RWPE2 (cell line): ENCODE measurements around the gene CDYL2.

Experiments
- ATAC-seq: fragments of 200-7000 bp; cut with Tn5 transposase; 3 replicates; pipeline ENCODE4 v1.9.1; 2021; ENCODE audit warnings: low read depth
- DNase-seq: peaks from one replicate; pipeline ENCODE4 v3.0.0-alpha.2; 2020; ENCODE audit warnings: low spot score
- H3K27ac ChIP-seq: fragments of 450-650 bp; 2 replicates; pipeline ENCODE4 v1.5.1; 2017; ENCODE audit warnings: mild to moderate bottlenecking; ENCODE audit not compliant: poor library complexity, severe bottlenecking
- H3K27me3 ChIP-seq: fragments of 250-450 bp; sonication (Bioruptor Pico); 2 replicates; pipeline ENCODE4 v1.5.1; 2021; ENCODE audit warnings: mild to moderate bottlenecking, moderate library complexity; ENCODE audit not compliant: insufficient read depth, poor library complexity, severe bottlenecking
- H3K36me3 ChIP-seq: fragments of 250-450 bp; sonication (Bioruptor Pico); 2 replicates; pipeline ENCODE4 v1.5.1; 2020; ENCODE audit warnings: low read depth, mild to moderate bottlenecking, moderate library complexity
- H3K4me1 ChIP-seq: fragments of 250-450 bp; sonication (Bioruptor Pico); 2 replicates; pipeline ENCODE4 v1.5.1; 2021; ENCODE audit warnings: mild to moderate bottlenecking, moderate library complexity; ENCODE audit not compliant: insufficient read depth, poor library complexity, severe bottlenecking
- H3K4me3 ChIP-seq: fragments of 250-450 bp; sonication (Bioruptor Pico); 2 replicates; pipeline ENCODE4 v1.5.1; 2021; ENCODE audit warnings: mild to moderate bottlenecking, moderate library complexity; ENCODE audit not compliant: severe bottlenecking
- H3K9me3 ChIP-seq: fragments of 250-450 bp; sonication (Bioruptor Pico); 2 replicates; pipeline ENCODE4 v1.5.1; 2021; ENCODE audit warnings: mild to moderate bottlenecking, moderate library complexity; ENCODE audit not compliant: severe bottlenecking
- TF ChIP-seq, protein P1 (sequence below): fragments of 450-650 bp; IDR thresholded peaks from one replicate; pipeline ENCODE4 v1.5.1; 2017; ENCODE audit warnings: mild to moderate bottlenecking, moderate library complexity; ENCODE audit not compliant: poor library complexity, severe bottlenecking

CDYL2 gene, protein sequence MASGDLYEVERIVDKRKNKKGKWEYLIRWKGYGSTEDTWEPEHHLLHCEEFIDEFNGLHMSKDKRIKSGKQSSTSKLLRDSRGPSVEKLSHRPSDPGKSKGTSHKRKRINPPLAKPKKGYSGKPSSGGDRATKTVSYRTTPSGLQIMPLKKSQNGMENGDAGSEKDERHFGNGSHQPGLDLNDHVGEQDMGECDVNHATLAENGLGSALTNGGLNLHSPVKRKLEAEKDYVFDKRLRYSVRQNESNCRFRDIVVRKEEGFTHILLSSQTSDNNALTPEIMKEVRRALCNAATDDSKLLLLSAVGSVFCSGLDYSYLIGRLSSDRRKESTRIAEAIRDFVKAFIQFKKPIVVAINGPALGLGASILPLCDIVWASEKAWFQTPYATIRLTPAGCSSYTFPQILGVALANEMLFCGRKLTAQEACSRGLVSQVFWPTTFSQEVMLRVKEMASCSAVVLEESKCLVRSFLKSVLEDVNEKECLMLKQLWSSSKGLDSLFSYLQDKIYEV

DNA sequence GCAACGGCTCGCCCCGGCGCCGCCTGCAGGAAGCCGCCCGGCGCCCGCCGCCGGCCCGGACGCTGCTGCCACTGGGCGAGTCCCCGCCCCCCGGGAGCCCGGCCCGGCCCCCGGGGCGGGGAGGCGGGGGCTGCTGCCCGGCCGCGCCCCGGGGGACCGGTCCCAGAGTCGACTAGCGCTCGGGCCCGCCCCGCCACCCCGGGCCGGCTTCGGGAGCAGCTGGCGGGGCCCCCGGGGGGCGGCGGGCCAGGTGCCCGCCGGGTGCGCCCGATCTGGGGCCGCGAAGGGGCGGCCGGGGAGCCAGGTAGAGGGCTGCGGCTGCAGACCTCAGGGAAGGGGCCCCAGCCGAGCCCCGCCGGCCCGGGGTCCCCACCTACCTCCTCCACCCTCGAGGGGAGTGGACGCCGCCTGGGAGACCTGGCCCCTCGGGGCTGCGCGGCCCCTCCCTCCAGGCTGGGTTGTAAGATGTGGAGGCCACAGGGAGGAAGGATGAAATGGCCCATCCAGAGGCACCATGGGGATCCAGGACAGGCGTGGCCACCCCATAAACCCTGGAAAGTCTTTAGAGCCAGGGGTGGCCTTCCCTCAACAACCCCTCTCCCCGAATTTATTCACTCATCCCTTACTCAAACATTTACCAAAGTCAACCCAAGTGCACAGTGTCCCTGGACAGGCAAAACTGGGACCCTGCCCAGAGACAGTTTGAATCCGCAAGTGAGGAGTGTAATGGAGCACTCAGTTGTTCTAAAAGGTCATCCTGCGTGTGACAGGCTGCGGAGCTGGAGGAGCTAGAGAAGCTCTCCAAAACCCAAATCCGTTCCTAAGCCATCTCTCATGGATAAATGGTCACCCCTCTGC is at the start of gene CDYL2:
Gene CDYL2, minus strand, starts transcription at position 73 of the 858 bp plus-strand sequence. CDS start 425 bp downstream, outside the sequence.
- Histone ChIP-seq H3K27me3 (peaks cover 3% of the 10 kb centered on the region), H3K4me1 (peaks cover 6% of the 10 kb centered on the region), H3K27ac (no peak within 1 kb of the TSS), H3K9me3 (no peaks in the 10 kb centered on the region), H3K36me3 (no peaks in the 10 kb centered on the region), H3K4me3 (peak within 1 kb of the TSS; percentile 73)
- DNase-seq = no peak
- peak; percentile 41; the same call in 2 of the 3 replicates for ATAC-seq
- TF ChIP-seq, protein P1, sequence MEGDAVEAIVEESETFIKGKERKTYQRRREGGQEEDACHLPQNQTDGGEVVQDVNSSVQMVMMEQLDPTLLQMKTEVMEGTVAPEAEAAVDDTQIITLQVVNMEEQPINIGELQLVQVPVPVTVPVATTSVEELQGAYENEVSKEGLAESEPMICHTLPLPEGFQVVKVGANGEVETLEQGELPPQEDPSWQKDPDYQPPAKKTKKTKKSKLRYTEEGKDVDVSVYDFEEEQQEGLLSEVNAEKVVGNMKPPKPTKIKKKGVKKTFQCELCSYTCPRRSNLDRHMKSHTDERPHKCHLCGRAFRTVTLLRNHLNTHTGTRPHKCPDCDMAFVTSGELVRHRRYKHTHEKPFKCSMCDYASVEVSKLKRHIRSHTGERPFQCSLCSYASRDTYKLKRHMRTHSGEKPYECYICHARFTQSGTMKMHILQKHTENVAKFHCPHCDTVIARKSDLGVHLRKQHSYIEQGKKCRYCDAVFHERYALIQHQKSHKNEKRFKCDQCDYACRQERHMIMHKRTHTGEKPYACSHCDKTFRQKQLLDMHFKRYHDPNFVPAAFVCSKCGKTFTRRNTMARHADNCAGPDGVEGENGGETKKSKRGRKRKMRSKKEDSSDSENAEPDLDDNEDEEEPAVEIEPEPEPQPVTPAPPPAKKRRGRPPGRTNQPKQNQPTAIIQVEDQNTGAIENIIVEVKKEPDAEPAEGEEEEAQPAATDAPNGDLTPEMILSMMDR = no peak

DNA sequence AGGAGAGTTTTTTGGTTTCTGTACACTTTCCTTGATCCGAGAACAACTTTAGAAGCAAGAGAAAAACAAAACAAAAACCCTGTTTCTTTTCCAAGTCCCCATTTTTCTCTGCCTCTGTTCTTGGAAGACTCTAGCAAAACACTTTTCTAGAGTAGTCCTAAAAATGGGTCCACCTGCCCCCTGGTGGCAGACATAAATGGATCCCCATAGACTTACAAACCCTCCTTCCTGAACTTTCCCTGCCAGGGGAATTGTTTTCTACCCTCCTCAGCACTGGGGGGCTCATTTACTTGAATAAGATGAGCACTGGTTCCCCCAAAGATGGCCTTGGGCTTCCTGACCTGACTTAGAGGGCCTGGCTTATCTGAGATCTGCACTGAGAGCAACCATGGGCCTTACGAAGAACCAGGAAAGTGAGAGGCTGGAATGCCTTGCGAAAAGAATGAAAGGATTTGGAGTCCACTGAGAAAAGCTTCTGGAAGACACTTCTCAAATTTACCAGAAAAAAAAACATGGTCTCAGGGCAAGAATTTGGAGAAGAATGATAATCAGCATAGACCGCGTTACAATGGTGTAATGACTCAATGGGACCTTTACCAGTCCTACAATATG is 48.0 kb upstream of the CDYL2 start:
- DNase-seq (no peak), ATAC-seq (no peak)
- H3K4me1 ChIP-seq = no peaks in the 10 kb centered on the region
- peaks cover 5% of the 10 kb centered on the region for H3K27me3 ChIP-seq
- no peak overlapping the region for H3K27ac ChIP-seq
- TF ChIP-seq, protein P1 = peak; percentile 47
- no peaks in the 10 kb centered on the region for H3K9me3 ChIP-seq
- H3K36me3 ChIP-seq = no peaks in the 10 kb centered on the region
- H3K4me3 ChIP-seq = no peak overlapping the region

DNA sequence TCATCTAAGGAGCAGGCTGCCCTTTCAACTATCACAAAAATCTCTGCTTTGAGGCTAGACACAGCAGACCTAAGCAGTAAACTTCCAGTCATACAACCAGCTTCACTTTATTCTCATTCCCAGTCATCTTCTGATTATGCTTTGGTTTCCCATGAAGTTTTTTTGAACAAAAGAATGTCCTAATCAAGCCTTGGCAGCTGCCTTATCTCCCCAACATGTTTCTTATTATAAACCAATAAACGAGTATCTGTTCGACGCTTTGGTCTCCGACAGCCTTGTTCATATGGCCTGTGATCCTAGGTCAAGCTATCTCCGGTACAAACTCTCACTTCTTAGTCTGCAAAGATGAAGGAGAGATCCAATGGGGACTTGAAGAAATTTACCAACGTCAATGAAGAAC is 47.4 kb upstream of the CDYL2 start:
- Histone ChIP-seq H3K9me3 (no peaks in the 10 kb centered on the region), H3K36me3 (no peaks in the 10 kb centered on the region), H3K4me3 (no peak overlapping the region), H3K27me3 (peaks cover 5% of the 10 kb centered on the region), H3K4me1 (no peaks in the 10 kb centered on the region), H3K27ac (no peak overlapping the region)
- TF ChIP-seq, protein P1 = no peak
- ATAC-seq (no peak), DNase-seq (no peak)

DNA sequence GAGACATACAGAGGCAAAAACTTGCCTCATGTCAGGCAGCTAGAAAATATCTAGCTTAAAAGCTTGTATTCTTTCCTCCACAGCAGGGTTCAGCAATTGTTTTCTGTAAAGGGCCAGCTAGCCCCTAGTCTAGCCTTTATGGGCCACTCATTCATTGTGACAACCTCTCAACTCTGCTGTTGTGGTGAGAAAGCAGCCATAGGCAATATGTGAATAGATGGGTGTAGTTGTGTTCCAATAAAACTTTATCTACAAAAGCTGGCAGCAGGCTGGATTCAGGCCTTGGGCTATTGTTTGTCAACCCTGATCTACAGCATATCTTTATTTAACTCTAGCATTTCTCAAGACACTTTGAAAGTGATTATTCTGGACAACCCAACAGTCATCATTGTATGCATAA is 46.4 kb upstream of the CDYL2 start:
- DNase-seq (no peak), ATAC-seq (no peak)
- Histone ChIP-seq H3K9me3 (no peaks in the 10 kb centered on the region), H3K4me1 (no peaks in the 10 kb centered on the region), H3K27me3 (no peaks in the 10 kb centered on the region), H3K27ac (no peak overlapping the region), H3K36me3 (no peaks in the 10 kb centered on the region), H3K4me3 (no peak overlapping the region)
- TF ChIP-seq, protein P1 = no peak
